Adrenal gland (tissue), 5 donors: ENCODE data around the gene TLR7.

Experiments
- CTCF ChIP-seq, 6 experiments: fragments of 450-650 bp in 4 of 6; fragments of 200-600 bp in 2 of 6; sonication (generic) in 1 of 6; IDR thresholded peaks; 1 replicate in 5 of 6; 2 replicates in 1 of 6; pipeline versions ENCODE4 v1.5.1 to v1.8.0; 2016 to 2021; ENCODE audit warnings: antibody characterized with exemption in 6 of 6, mild to moderate bottlenecking in 2 of 6, moderate library complexity in 1 of 6
- POLR2A ChIP-seq, 2 donors: fragments of 450-650 bp; IDR thresholded peaks; one replicate each; pipeline ENCODE4 v1.6.1; 2017; ENCODE audit warnings: antibody characterized with exemption in 2 of 2, mild to moderate bottlenecking in 2 of 2, moderate library complexity in 1 of 2
- donor health status: DM: no; HTN: no; CAD: no.

- TF ChIP-seq POLR2A (IDR thresholded peaks at IDR 0.05) (no peak), CTCF (IDR thresholded peaks at IDR 0.05) (no peak)
These were observed 39.3 kb downstream of the TLR7 start, which contains the start of gene TLR8 for GRCh38 chrX:12906046-12906761.
